Measurements from ENCODE around the gene PRAME. TPM values are rescaled to one million over a fixed set of nuclear protein-coding genes. Genes with fewer than 3 reads are reported as not detected.

Gene PRAME
- total RNA-seq, 1 donor from 2014 or later = 2.2 TPM

Other genes starting within 250 kb of the PRAME start
- 2.4 and 3.3 TPM in 2 replicates for gene ZNF280B, start 50.5 kb downstream of the PRAME start, total RNA-seq
- gene ZNF280A, start 39.0 kb downstream of the PRAME start, total RNA-seq = not detected in 2 replicates
- 0.80 TPM in 1 of 2 replicates, not detected in the other for gene GGTLC2, start 85.3 kb upstream of the PRAME start, total RNA-seq

Measured in epithelial cell of proximal tubule (primary cell).